Measurements from ENCODE around the gene DPP6. TPM values are rescaled to one million over a fixed set of nuclear protein-coding genes. Genes with fewer than 3 reads are reported as not detected.

Gene DPP6
- total RNA-seq, 1 experiment from 2014 or later, result not detected

DNA sequence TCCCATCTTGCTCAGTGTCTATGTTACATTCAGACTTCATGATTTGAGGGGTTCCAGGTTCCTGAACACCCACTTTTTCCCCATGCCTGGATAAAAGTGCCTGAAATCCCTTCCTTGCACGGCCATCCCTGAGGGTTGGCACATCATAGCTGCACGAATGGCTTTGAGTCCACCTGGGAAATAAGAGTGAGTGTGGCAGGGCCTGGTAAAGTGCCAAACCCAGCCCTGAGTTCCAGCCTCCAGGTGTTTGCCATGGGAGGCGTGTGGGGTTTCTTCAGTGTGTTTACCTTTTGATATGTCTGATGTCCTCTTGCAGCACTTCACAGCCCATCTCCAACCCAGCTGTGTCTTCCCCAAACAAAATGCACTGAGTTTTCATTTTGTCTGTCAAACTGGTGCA lies 805.0 kb downstream of the DPP6 start:
- in situ Hi-C loops (cut with HindIII; ENCODE audit: low pct_unique_long_range_greater_than_20kb, low sequenced_read_pairs), result no loop called here
- no peak for DNase-seq (ENCODE audit: low read depth)

DNA sequence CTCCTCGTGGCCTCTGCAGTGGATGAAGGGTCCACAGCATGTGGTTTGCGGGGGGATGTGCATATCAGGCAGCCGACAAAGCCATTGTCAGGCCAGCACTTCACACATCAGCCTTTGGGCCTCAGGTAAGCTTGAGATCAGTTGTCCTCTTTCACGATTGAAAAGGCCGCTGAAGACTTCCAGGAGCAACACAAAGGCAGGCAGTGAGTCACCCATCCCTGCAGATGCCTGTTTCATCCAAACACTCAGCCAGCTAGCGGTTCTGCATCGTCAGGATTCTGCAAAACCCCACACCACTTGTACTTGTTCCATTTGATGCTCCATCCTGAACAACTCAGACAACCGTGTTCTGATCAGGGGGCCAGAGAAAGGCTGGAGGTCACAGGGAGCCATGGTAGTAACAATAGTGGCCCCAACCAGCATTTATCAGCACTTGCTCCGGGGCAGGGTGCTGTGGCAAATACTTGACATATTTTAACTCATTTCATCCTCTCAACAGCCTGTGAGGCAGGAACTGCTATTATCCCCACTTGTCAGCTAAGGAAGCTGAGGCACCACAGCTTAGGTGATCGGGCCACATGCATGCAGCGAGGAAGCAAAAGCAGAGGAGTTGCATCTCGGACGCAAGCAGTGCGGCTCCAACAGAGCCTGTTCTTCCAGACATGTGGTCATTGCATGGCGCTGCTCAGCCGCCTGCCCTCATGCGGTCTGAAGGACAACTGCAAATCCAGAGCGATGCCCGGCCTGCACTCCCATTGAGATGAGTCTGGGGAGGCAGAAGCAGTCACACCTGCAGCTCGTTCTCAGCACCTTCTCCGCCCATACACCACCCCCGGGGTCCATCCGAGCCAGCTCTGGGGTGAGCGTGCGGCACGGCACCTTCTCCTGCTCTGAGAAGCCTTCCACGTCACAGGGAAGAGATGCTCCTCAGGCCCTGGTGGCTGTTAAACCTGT lies 805.8 kb downstream of the DPP6 start:
- in situ Hi-C loops (cut with HindIII; ENCODE audit: low pct_unique_long_range_greater_than_20kb, low sequenced_read_pairs), result no loop called here
- DNase-seq (ENCODE audit: low read depth), result no peak

DNA sequence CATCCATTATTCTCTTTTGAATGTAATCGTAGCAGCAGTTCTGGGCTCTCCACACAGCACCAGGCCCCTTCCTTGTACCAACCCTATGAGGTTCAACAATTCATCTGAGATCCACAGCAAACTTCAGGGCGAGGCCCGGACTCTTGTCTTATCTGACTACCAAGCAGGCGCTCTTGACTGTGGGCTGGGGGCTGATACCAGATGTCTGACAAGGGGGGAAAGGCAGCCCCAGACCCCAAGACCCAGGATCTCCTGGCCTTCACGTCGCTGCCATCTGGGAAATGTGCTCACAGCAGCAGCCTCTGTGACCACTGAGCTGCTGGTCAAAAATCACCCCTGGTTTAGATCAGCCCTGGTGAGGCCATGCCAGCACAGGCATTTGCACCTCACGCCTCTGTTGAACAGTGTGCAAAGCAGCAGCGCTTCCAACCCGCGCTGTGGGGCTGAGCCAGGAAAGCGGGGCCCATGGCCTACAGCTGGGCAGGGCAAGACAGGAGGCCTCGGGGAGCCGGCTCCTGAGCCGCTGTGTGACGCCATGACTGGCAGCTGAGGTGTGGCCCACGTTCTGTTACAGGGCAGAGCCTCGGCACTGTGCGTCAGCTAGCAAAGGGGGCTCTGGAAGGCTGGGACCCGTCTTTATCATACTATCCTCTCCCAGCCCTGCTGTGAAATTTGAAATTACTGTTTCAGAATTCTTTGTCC lies 806.8 kb downstream of the DPP6 start:
- in situ Hi-C loops (cut with HindIII; ENCODE audit: low pct_unique_long_range_greater_than_20kb, low sequenced_read_pairs), result no loop called here
- no peak for DNase-seq (ENCODE audit: low read depth)

DNA sequence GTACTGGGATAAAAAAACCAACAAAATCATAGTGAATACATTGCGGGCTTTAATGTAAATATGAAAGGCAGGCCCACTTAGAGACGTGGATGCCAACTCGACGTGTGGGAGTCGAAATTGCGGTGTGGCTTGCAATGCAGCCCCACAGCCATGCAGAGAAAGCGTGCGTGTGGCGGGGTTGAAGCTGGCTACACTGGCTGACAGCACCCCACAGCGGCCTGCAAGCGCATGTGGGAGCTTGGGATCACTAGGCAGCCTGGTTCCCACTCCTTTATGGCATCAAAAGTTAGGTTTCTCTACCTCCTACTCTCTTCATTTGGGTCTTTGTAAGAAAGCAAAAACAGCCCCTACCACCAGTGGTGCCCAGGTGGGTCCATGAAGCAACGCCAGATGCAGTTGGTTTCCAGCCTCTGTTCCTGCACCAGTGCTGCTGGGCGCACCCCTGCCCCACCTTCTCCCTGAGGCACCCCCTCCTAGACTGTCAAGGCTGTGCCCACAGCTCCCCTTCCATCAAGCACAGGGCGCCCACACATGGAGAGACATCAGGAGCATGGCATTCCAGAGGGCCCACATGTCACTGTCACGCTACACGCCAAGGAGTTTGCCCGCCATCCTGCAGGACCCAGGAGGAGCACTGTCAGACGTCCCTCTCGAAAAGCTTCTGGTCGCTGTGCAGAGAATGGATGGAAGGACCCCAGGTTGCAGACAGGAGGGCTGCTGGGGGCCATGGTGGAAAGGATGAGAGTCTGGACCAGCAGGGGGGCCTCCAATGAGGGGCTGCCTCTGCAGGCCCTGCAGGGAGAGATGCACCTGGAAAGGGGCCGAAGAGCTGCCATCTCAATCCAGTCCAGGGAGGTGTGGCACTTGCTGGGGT lies 807.8 kb downstream of the DPP6 start:
- in situ Hi-C loops (cut with HindIII; ENCODE audit: low pct_unique_long_range_greater_than_20kb, low sequenced_read_pairs), result no loop called here
- DNase-seq (ENCODE audit: low read depth), result no peak

DNA sequence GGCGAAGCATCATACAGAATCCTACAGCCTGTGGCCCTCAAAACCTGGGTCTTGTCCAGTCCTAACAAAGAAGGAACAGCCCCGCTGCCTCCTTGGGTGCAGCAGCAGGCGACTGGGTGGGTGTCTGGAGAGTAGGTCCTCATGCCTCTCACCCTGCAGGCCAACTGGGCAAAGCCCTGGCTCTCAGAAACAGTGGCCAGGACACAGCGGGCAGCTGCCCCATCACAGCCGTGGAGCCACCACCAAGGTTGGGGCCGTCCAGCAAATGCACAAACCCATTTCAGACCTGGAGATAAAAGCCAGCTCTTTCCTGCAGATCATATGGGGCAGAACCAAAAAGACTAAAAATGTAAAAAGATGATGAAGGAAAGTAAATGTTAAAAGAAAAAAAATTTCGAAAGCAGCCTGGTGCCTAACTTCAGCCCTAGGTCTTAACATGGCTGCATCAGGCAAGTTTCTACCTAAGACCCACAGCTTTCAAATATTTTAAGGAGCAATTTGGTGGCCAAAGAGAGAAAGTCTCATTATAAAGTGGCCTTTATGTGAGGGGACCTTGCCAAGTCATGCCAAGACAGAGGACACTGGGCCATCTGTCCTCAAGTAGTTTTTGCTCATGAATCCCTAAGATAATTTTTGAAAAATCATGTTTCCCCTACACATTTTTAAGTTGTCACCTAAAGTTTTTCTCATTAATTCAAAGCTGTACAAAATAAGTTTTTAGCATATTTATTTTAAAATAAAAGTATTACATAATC lies 808.6 kb downstream of the DPP6 start:
- in situ Hi-C loops (cut with HindIII; ENCODE audit: low pct_unique_long_range_greater_than_20kb, low sequenced_read_pairs), result no loop called here
- DNase-seq (ENCODE audit: low read depth), result no peak

DNA sequence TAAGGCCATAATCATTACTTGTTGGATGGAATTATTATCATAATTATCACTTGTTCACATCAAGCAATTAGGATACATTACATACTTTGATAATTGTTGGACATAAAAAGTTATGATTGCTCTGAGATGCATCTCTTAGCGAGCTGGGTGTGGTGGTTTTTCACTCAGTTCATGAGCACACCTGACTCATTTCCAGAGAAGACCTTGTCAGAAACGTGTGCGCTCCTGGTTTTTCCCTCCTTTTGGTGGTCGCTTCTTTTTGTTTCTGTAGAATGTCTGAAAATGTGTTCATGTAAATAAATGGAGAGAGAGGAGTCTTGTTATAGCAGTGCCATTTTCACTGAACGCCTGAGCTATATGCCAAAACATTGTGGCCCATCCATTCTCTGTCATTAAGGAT lies 809.4 kb downstream of the DPP6 start:
- no peak for DNase-seq (ENCODE audit: low read depth)
- in situ Hi-C loops (cut with HindIII; ENCODE audit: low pct_unique_long_range_greater_than_20kb, low sequenced_read_pairs), result no loop called here

DNA sequence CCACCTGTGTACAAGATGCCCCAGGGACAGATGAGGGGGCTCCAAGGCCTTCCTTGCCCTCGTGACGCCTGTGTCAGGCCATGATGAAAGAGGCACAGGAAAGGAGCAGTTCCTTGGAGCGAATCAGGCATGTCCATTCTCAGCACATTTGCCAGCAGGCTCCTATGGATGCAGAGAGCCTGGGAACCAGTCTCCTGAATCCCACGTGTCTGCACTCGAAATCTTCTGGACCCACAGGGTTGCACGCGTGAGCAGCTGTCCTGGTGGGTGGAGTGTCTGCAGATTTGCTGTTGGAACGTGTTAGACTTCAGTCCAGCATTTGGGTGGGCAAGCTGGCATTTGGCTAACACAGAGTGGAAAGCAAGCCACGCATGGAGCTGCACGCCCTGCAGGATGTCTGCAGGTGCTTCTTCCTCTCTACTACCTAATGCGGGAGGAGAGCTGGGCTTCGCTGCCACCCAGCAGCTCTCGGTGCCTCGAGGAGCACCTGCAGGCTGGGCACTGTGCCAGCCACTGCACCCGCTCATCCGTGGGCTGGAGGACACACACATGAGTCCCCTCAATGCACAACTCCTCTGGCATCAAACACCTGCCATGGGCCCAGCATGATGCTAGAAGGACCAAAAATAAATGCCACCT lies 810.1 kb downstream of the DPP6 start:
- no peak for DNase-seq (ENCODE audit: low read depth)
- in situ Hi-C loops (cut with HindIII; ENCODE audit: low pct_unique_long_range_greater_than_20kb, low sequenced_read_pairs), result no loop called here

DNA sequence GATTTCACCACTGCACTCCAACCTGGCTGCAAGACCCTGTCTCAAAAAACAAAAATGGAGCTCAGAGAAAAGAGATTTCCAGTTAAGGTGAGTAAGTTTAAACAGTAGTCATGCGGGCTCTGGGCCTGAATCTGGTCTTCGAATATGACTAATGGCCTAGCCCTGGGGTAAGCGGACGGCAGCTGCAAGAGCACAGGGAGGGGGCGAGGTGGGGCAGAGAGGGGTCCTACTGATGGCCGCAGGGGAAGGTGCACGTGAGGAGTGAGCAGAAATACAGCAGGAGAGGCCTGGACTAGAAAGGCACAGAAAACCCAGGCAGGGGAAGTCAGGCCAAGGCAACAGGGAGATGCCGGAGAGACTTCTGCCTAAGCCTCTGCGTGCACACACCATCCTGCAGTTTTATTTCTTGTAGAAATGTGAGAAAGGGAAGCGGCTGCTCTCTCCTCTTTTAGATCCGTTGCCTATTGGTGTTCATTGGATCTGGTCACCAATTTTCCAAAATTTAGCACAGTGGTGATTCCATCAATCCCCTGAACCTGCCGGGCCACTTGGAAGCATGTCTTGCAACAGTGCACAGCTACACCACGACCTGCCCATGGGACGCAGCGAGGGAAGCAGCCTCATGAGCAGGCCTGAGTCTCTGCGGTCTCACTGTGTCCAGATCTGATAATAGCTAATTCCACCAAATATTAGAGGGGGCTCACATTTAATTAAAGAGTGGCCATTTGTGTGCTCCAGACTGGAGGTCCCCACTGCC lies 811.7 kb downstream of the DPP6 start:
- in situ Hi-C loops (cut with HindIII; ENCODE audit: low pct_unique_long_range_greater_than_20kb, low sequenced_read_pairs), result no loop called here
- DNase-seq (ENCODE audit: low read depth), result no peak

DNA sequence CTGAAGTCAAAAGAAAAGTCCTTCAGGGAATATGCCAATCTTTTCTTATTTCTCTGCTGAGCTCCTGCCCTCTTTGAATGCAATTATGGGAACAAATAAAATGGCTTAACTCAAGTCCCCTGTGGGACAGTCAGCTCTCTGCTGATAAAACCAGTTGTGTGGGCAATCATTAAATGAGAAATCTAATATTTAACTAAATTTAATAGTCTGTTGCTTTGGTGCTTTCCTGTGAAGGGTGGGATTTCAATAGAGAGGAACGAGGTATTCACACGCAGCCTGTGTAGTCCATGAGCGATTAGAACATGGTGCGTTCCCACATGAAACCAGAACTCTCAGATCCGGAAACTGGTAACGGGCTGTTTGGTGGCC lies 812.3 kb downstream of the DPP6 start:
- DNase-seq (ENCODE audit: low read depth), result no peak
- in situ Hi-C loops (cut with HindIII; ENCODE audit: low pct_unique_long_range_greater_than_20kb, low sequenced_read_pairs), result no loop called here

DNA sequence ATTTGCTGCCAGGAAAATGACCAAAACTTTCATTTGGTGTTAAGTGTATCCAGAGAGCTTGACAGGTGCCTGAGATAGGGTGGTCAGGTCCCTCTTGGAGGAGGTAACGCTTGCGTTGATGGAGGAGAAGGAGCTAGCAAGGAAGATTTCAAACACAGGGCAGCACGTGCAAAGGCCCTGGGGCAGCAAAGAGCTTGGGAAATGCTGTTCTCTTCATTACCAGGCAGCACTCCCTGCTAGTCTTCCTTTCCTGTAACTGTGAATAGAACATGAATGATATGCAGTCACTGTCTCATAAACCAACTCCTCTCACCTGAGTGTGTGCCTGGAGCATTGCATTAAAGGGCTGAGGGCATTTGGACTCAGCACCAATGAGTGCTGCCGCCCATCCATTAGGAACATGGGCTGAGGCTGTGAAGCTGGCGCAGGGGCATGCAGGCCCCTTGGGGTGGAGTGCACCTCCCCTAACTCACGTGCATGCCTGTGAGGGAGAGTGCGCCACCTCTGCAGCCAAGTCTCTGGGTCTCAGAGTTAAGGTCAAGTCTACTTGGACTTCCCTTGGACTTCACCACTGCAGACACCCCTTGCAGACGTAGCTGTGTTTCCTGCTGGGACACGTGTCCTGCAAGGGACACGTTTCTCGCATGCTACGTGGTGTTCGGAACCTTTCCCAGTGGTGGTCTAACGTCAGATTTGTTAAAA lies 813.9 kb downstream of the DPP6 start:
- in situ Hi-C loops (cut with HindIII; ENCODE audit: low pct_unique_long_range_greater_than_20kb, low sequenced_read_pairs), result no loop called here
- DNase-seq (ENCODE audit: low read depth), result no peak

DNA sequence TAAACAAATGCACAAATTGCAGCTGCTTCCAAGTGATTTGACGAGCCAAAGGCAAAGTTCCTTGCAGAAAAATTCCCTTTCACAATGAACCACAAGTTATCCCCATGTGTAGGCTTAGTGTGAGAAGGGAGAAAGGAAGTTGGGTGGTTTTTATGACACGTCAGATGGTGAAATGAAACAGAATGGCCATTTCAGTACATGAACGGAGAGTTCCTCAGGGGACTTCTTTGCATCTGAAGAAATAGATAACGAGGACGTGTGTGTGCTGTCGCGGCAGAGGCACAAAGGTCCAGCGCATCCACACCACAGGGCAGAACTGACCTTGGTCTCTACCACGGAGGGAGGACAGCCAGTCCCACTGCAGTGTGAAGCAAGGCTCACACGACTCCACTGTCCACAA lies 814.9 kb downstream of the DPP6 start:
- DNase-seq (ENCODE audit: low read depth), result no peak
- in situ Hi-C loops (cut with HindIII; ENCODE audit: low pct_unique_long_range_greater_than_20kb, low sequenced_read_pairs), result no loop called here

DNA sequence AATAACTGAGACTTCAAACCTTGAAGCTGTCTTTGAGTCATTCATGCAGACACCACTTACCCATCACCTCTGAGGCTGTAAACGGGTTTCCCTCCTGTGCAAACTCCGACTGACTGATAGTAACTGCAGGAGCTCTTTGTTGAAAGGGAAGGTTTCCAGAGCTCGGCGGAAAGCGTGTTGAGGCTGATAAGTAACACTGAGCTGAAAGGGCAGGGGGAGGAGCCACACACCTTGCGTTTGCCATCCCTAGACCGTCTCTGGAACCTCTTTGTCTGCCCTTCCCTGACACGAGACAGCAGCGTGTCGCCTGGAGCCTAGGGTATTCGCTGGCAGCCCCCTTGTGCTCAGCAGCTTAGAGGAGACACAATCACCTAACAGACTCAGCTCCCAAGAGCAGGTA lies 816.7 kb downstream of the DPP6 start:
- in situ Hi-C loops (cut with HindIII; ENCODE audit: low pct_unique_long_range_greater_than_20kb, low sequenced_read_pairs), result no loop called here
- no peak for DNase-seq (ENCODE audit: low read depth)

DNA sequence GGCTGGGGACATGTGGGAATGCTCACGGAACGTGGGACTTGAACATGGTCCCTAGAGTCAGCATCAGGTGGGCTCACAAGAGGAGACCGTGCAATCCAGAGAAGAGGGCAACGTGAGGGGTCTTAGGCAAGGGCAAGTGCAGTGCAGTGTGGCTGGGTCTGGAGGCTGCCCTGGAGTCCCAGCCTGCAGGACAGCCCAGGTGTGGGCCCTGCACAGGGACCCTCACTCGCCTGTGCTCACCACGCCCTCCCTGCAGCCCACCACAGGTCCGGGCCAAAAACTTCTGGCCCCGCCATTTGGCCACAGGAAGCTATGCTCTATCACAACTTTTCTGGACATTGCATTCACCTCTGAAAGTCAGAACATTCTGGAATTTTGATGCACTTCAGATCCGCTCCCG lies 817.2 kb downstream of the DPP6 start:
- in situ Hi-C loops (cut with HindIII; ENCODE audit: low pct_unique_long_range_greater_than_20kb, low sequenced_read_pairs), result no loop called here
- DNase-seq (ENCODE audit: low read depth), result no peak

DNA sequence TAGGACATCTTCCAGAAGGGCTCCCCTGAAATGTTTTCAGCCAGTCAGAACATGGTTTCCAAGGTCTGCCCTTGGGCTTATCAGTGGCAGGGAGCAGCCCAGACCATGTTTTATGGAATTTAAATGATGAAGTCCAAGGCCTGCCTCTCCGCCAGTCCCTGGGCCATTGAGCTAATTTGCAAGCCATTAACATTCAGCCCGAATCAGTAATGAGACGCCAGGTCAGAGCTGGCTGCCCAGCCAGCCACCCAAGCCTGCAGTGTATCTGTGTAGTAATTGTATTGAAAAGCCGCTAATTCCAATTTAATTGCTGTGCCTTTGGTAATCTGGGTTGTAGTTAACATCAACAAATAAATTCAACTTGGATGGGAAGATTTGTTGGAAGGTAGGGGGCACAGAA lies 819.3 kb downstream of the DPP6 start:
- in situ Hi-C loops (cut with HindIII; ENCODE audit: low pct_unique_long_range_greater_than_20kb, low sequenced_read_pairs), result no loop called here
- DNase-seq (ENCODE audit: low read depth), result no peak

DNA sequence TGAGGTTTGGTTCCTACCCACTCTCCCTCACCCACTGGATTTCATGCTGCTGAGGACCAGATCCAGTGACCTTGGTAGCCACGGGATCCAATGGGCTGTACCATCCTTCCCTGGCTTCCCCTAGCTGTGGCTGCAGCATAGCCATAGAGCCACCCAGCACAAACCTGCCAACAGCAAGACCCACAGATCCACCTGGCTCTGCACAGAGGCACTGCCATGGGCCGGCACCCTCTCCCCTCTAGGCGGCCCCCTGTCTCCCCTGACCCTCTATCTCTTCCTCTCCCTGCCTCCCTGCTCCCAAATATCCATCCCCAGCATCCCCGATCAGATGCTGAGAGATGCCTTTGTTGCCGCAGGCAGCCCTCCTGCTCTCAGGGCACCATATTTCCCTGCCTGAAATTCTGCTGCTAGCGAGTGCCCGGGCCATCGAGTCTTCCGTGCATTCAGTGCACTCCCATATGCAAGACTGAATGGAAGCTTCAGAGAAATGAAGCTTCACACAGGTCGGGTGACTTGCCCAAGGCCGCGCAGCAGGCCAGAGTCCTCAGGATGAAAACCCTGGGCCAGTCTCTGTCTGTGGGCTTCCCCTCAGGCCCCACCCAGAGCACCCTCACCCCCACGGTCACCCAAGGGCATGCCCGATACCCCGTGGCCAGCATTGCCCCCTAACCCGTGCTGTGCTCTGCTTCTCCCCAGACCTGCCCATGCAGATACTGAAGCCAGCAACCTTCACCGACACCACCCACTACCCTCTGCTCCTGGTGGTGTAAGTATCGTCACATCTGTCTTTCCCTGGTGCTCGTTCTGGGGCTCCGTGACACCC lies 819.9 kb downstream of the DPP6 start:
- in situ Hi-C loops (cut with HindIII; ENCODE audit: low pct_unique_long_range_greater_than_20kb, low sequenced_read_pairs), result no loop called here
- no peak for DNase-seq (ENCODE audit: low read depth)
